Endothelial cell of umbilical vein (primary cell): ENCODE data around the gene SLA2. TPM values are rescaled to one million over a fixed set of nuclear protein-coding genes. Genes with fewer than 3 reads are reported as not detected.

Experiments
- BruUV-seq: library from RNA; stranded (reverse); fragments of 400-500 nt; replicated peaks from 2 replicates; lab custom pipeline; 2021; lab: Mats Ljungman, UMichigan
- CTCF ChIA-PET: fragments of 300-600, 350-600 bp; sonication (Branson Sonifier 250); formaldehyde crosslinking; loops from one replicate; lab custom pipeline; 2021; ENCODE audit warnings: antibody characterized with exemption, inconsistent platforms; lab: Charles Lee
- POLR2A ChIA-PET: fragments of 300-600, 350-600 bp; sonication (Branson Sonifier 250); formaldehyde crosslinking; loops from one replicate; lab custom pipeline; 2021; ENCODE audit warnings: antibody characterized with exemption, inconsistent platforms; lab: Charles Lee
- DNase-seq: peaks from one replicate; pipeline ENCODE4 v3.0.0-alpha.2; 2011; ENCODE audit warnings: low read depth, low spot score
- FAIRE-seq: peaks from 2 replicates; lab custom pipeline; 2011; peaks lifted over from hg19 to GRCh38; lab: Jason Lieb, UNC
- H2AFZ ChIP-seq: 2 replicates; pipeline ENCODE4 v1.6.0; 2012; ENCODE audit warnings: low read depth, low read length, control low read depth, inconsistent platforms
- H3K27ac ChIP-seq: 2 replicates; pipeline ENCODE4 v1.5.1; 2011; ENCODE audit warnings: low read depth, mild to moderate bottlenecking, control low read depth, low read length, moderate library complexity; ENCODE audit not compliant: insufficient read depth
- H3K27me3 ChIP-seq, 2 experiments: 2 replicates each; pipeline versions ENCODE4 v1.6.0 to v1.6.1; 2011; ENCODE audit warnings: low read length in 2 of 2, mixed read lengths in 1 of 2; ENCODE audit not compliant: control insufficient read depth in 2 of 2, insufficient read depth in 2 of 2
- H3K36me3 ChIP-seq, 2 experiments: 2 replicates in 1 of 2; 3 replicates in 1 of 2; pipeline ENCODE4 v1.5.1; 2011; ENCODE audit warnings: low read length in 2 of 2, mild to moderate bottlenecking in 1 of 2, moderate library complexity in 1 of 2; ENCODE audit not compliant: control insufficient read depth in 2 of 2, insufficient read depth in 2 of 2; ENCODE audit errors: extremely low read depth in 1 of 2
- H3K4me1 ChIP-seq: 3 replicates; pipeline ENCODE4 v1.5.1; 2011; ENCODE audit warnings: mild to moderate bottlenecking, low read length; ENCODE audit not compliant: control insufficient read depth, insufficient read depth; ENCODE audit errors: extremely low read depth
- H3K4me2 ChIP-seq: 2 replicates; pipeline ENCODE4 v1.6.1; 2011; ENCODE audit warnings: low read length, control low read depth, mixed read lengths; ENCODE audit not compliant: insufficient read depth
- H3K4me3 ChIP-seq, 3 experiments: fragments of 200-600 bp in 1 of 3; sonication (generic), shearing (Covaris generic) in 1 of 3; replicated peaks in 1 of 3; 2 replicates each; pipeline ENCODE4 v1.5.1; 2011 to 2016; ENCODE audit warnings: control low read depth in 3 of 3, low read length in 3 of 3, mild to moderate bottlenecking in 2 of 3, inconsistent platforms in 1 of 3, low read depth in 1 of 3, moderate library complexity in 1 of 3; ENCODE audit not compliant: insufficient read depth in 1 of 3
- H3K79me2 ChIP-seq: 2 replicates; pipeline ENCODE4 v1.6.0; 2012; ENCODE audit warnings: low read length, inconsistent platforms; ENCODE audit not compliant: control insufficient read depth, insufficient read depth
- H3K9ac ChIP-seq: replicated peaks from 2 replicates; pipeline ENCODE3; 2011; ENCODE audit warnings: low read length, control low read depth; ENCODE audit not compliant: insufficient read depth; ENCODE audit errors: extremely low read depth
- H3K9me1 ChIP-seq: replicated peaks from 3 replicates; pipeline ENCODE4 v1.6.0; 2011; ENCODE audit warnings: mild to moderate bottlenecking, low read length; ENCODE audit not compliant: control insufficient read depth, insufficient read depth; ENCODE audit errors: extremely low read depth
- H3K9me3 ChIP-seq: replicated peaks from 2 replicates; pipeline ENCODE4 v1.5.1; 2012; ENCODE audit warnings: low read length, inconsistent platforms; ENCODE audit not compliant: control insufficient read depth, insufficient read depth
- H4K20me1 ChIP-seq: replicated peaks from 2 replicates; pipeline ENCODE3; 2011; ENCODE audit warnings: mild to moderate bottlenecking, low read length; ENCODE audit not compliant: control insufficient read depth, insufficient read depth; ENCODE audit errors: extremely low read depth
- EZH2 ChIP-seq: IDR thresholded peaks from 2 replicates; pipeline ENCODE4 v1.6.1; 2012; ENCODE audit warnings: borderline replicate concordance, low read depth, mild to moderate bottlenecking, moderate library complexity, low read length, inconsistent platforms; ENCODE audit not compliant: severe bottlenecking
- FOS ChIP-seq: IDR thresholded peaks from 2 replicates; pipeline ENCODE4 v1.6.1; 2011; ENCODE audit warnings: mild to moderate bottlenecking, low read length, moderate library complexity, borderline replicate concordance; ENCODE audit not compliant: insufficient read depth
- GATA2 ChIP-seq: IDR thresholded peaks from 2 replicates; pipeline ENCODE4 v1.7.0; 2011; ENCODE audit warnings: low read depth, mild to moderate bottlenecking, moderate library complexity, mixed read lengths, low read length; ENCODE audit not compliant: insufficient read length, insufficient read depth
- JUN ChIP-seq: IDR thresholded peaks from 2 replicates; pipeline ENCODE4 v1.6.1; 2011; ENCODE audit warnings: borderline replicate concordance, low read depth; ENCODE audit not compliant: insufficient read length, insufficient read depth
- MYC ChIP-seq: IDR thresholded peaks from one replicate; pipeline ENCODE4 v1.6.1; 2011; ENCODE audit warnings: mild to moderate bottlenecking, low read depth, low read length
- POLR2A ChIP-seq: IDR thresholded peaks from 2 replicates; pipeline ENCODE4 v1.6.1; 2012; ENCODE audit warnings: low read depth, mild to moderate bottlenecking, control low read depth, low read length
- dilution Hi-C: fragments of 300-500 bp; cut with MboI; formaldehyde crosslinking; loops from one replicate; pipeline ENCODE4 v1.15.0; 2019; ENCODE audit warnings: low sequenced_read_pairs; ENCODE audit not compliant: extremely low pct_ligation_motif_present
- intact Hi-C: fragments of 100-400 bp; cut with micrococcal nuclease; formaldehyde crosslinking; loops from one replicate; pipeline ENCODE4 v1.10.0; 2022
- polyA plus RNA-seq, 4 experiments: library from polyadenylated mRNA; depleted of rRNA in 3 of 4; stranded (reverse) in 3 of 4; unstranded in 1 of 4; fragments of >200 nt; gene quantifications; 2 replicates each; pipeline versions ENCODE4 v1.2.1 to v1.2.3, GENCODE V29; 2011 to 2012; ENCODE audit warnings: missing spikeins in 1 of 4
- total RNA-seq: library from RNA; stranded (reverse); gene quantifications from 2 replicates; pipeline ENCODE4 v1.2.3, GENCODE V29; 2021
- TF ChIP-seq, protein P1 (sequence below), 2 donors: IDR thresholded peaks; 1 replicate in 1 of 2; 2 replicates in 1 of 2; pipeline ENCODE4 v1.5.1; 2011; ENCODE audit warnings: low read length in 2 of 2, mild to moderate bottlenecking in 2 of 2, moderate library complexity in 2 of 2, control low read depth in 1 of 2, inconsistent platforms in 1 of 2, low read depth in 1 of 2; ENCODE audit not compliant: insufficient read depth in 1 of 2; ENCODE audit errors: extremely low read depth in 1 of 2

The SLA2 gene
- total and polyA plus RNA-seq, 2 donors (not counting 3 experiments of a cell fraction or from before 2014, with no cell fraction given) = not detected

DNA sequence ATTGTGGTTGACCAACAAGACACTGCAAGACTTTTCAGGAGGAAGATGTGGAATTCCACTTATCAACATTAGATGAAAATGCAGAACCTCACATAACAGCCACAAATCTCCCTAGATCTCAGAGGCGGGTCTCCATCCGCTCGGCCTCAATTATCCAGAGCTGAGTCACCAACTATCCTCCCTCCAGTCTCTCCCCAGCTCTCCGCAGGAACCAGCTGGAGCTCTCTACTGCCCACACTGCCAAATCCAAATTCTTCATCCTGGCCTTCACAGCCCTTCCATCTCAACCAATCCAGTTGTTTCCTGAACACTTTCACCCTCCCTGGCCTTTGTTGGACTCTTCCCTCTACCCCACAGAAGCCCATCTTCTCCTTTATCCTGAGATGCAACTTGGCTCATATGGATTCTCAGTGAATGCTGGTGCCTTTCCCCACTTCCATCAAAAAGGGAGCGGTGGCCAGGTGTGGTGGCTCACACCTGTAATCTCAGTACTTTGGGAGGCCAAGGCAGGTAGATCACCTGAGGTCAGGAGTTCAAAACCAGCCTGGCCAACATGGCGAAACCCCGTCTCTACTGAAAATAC, 76.1 kb downstream of the SLA2 start:
- Histone ChIP-seq H4K20me1 (no peaks in the 10 kb centered on the region), H3K36me3 (no peaks in the 10 kb centered on the region), H3K4me1 (peaks cover 12% of the 10 kb centered on the region), H3K27me3 (no peaks in the 10 kb centered on the region), H3K4me3 (no peak overlapping the region), H3K9ac (no peak overlapping the region), H3K4me2 (no peak overlapping the region), H3K9me1 (no peaks in the 10 kb centered on the region), H2AFZ (no peak overlapping the region), H3K9me3 (no peaks in the 10 kb centered on the region), H3K79me2 (peaks cover 6% of the 10 kb centered on the region), H3K27ac (no peak overlapping the region)
- intact Hi-C loops (no loop called here), dilution Hi-C loops (no loop called here)
- no peak for DNase-seq
- FAIRE-seq = no peak
- TF ChIP-seq, protein P1, sequence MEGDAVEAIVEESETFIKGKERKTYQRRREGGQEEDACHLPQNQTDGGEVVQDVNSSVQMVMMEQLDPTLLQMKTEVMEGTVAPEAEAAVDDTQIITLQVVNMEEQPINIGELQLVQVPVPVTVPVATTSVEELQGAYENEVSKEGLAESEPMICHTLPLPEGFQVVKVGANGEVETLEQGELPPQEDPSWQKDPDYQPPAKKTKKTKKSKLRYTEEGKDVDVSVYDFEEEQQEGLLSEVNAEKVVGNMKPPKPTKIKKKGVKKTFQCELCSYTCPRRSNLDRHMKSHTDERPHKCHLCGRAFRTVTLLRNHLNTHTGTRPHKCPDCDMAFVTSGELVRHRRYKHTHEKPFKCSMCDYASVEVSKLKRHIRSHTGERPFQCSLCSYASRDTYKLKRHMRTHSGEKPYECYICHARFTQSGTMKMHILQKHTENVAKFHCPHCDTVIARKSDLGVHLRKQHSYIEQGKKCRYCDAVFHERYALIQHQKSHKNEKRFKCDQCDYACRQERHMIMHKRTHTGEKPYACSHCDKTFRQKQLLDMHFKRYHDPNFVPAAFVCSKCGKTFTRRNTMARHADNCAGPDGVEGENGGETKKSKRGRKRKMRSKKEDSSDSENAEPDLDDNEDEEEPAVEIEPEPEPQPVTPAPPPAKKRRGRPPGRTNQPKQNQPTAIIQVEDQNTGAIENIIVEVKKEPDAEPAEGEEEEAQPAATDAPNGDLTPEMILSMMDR (IDR thresholded peaks at IDR 0.05; ENCODE audit: extremely low read depth in 1 of 2, insufficient read depth in 1 of 2, low read depth in 1 of 2, low read length in 2 of 2) = no peak
- TF ChIP-seq GATA2 (no peak), POLR2A (no peak), JUN (no peak), EZH2 (no peak), FOS (no peak), MYC (no peak)
- ChIA-PET CTCF (interaction anchor here (0.9 to 3.1 kb wide), 6 partner anchors 13 to 350 kb away, joined by 3 to 10 read pairs (median 4); partner anchors contain the start of gene RAB5IF), POLR2A (interaction anchor here (0.6 kb wide), 1 partner anchor 29 kb away, joined by 5 read pairs; the partner anchor contains the start of gene MYL9)
- BruUV-seq = no TSS peak
